ENCODE measurements around the gene BPHL.

- TF ChIP-seq GATA2 (IDR thresholded peaks at IDR 0.05; ENCODE audit: low read depth, low read length) (no peak), GATA3 (IDR thresholded peaks at IDR 0.05; ENCODE audit: low read depth, low read length) (no peak)
These were observed 20.8 kb downstream of the BPHL start for GRCh38 chr6:3139090-3139903.
